Hepatocyte (in vitro differentiated cells): ENCODE results near the gene CELF5.

Experiments
- EZH2 ChIP-seq: fragments of 200-600 bp; sonication (generic); IDR thresholded peaks from 2 replicates; pipeline ENCODE4 v1.6.1; 2016; ENCODE audit warnings: antibody characterized with exemption, mild to moderate bottlenecking, borderline replicate concordance
- TF ChIP-seq, protein P1 (sequence below): fragments of 200-600 bp; sonication (generic); IDR thresholded peaks from 2 replicates; pipeline ENCODE4 v1.5.1; 2016; ENCODE audit warnings: antibody characterized with exemption, mild to moderate bottlenecking; ENCODE audit not compliant: poor library complexity

DNA sequence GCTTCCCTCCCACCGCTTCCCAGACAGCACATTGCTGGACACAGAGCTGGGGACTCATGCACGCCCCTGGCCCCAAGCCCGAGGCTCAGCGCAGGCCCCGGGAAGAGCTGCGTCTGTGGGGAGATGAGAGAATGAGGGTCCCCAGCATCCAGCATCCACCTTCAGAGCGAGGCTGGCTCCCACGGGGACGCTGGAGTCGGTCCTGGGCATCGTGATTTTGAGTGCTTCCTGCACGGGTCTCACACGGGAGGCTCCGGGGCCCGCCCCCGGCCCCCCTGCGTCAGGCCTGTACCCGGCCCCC lies 34.0 kb upstream of the CELF5 start:
- TF ChIP-seq, protein P1, sequence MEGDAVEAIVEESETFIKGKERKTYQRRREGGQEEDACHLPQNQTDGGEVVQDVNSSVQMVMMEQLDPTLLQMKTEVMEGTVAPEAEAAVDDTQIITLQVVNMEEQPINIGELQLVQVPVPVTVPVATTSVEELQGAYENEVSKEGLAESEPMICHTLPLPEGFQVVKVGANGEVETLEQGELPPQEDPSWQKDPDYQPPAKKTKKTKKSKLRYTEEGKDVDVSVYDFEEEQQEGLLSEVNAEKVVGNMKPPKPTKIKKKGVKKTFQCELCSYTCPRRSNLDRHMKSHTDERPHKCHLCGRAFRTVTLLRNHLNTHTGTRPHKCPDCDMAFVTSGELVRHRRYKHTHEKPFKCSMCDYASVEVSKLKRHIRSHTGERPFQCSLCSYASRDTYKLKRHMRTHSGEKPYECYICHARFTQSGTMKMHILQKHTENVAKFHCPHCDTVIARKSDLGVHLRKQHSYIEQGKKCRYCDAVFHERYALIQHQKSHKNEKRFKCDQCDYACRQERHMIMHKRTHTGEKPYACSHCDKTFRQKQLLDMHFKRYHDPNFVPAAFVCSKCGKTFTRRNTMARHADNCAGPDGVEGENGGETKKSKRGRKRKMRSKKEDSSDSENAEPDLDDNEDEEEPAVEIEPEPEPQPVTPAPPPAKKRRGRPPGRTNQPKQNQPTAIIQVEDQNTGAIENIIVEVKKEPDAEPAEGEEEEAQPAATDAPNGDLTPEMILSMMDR, result no peak
- no peak for TF ChIP-seq EZH2
